HCT116 (cell line): ENCODE data around the gene GARIN3. TPM values are rescaled to one million over a fixed set of nuclear protein-coding genes. Genes with fewer than 3 reads are reported as not detected.

Experiments
- ATAC-seq: fragments of 200-7000 bp; cut with Tn5 transposase; 2 replicates; pipeline ENCODE4 v1.9.1; 2020; ENCODE audit warnings: mild to moderate bottlenecking, moderate library complexity
- BruUV-seq: library from RNA; stranded (reverse); fragments of 400-500 nt; replicated peaks from 2 replicates; lab custom pipeline; 2021; lab: Mats Ljungman, UMichigan
- CTCF ChIA-PET: fragments of 300-600 bp; sonication (Branson Sonifier 250); formaldehyde crosslinking; loops from one replicate; lab custom pipeline; 2021; ENCODE audit warnings: antibody characterized with exemption; lab: Charles Lee
- POLR2A ChIA-PET: fragments of 300-600, 350-600 bp; sonication (Branson Sonifier 250); formaldehyde crosslinking; loops from one replicate; lab custom pipeline; 2021; ENCODE audit warnings: antibody characterized with exemption; lab: Charles Lee
- RAD21 ChIA-PET, 2 experiments: fragments of 300-600 bp; sonication (Branson Sonifier 250); formaldehyde crosslinking; loops; one replicate each; lab custom pipeline; 2023; ENCODE audit warnings: low total read pairs in 2 of 2; ENCODE audit not compliant: uncharacterized antibody in 2 of 2, unreplicated experiment in 2 of 2, low non-redundant PET in 1 of 2; lab: Charles Lee
- DNase-seq: peaks from one replicate; pipeline ENCODE4 v3.0.0-alpha.2; 2010; ENCODE audit warnings: low read depth, low spot score
- H2AFZ ChIP-seq: fragments of 200-600 bp; shearing (Covaris generic), sonication (generic); 2 replicates; pipeline ENCODE4 v1.6.1; 2017; ENCODE audit warnings: low read depth, mixed run types, mixed read lengths, antibody characterized with exemption, low read length; ENCODE audit not compliant: poor library complexity, severe bottlenecking
- H3K27ac ChIP-seq: 2 replicates; pipeline ENCODE4 v1.5.1; 2012; ENCODE audit warnings: low read depth, low read length
- H3K27me3 ChIP-seq: fragments of 200-600 bp; sonication (generic); 2 replicates; pipeline ENCODE4 v1.6.1; 2016; ENCODE audit warnings: mixed run types, low read length, mixed read lengths; ENCODE audit not compliant: insufficient read depth
- H3K36me3 ChIP-seq, 2 experiments: fragments of 200-500 bp in 1 of 2; fragments of 200-600 bp in 1 of 2; sonication (Bioruptor generic) in 1 of 2; sonication (generic) in 1 of 2; 2 replicates each; pipeline versions ENCODE4 v1.5.1 to v1.6.1; 2014 to 2016; ENCODE audit warnings: low read length in 2 of 2, inconsistent platforms in 1 of 2, mixed read lengths in 1 of 2, mixed run types in 1 of 2; ENCODE audit not compliant: insufficient read depth in 2 of 2, control insufficient read depth in 1 of 2
- H3K4me1 ChIP-seq, 2 experiments: fragments of 200-600 bp in 1 of 2; sonication (generic) in 1 of 2; 2 replicates each; pipeline versions ENCODE4 v1.5.1 to v1.6.1; 2012 to 2017; ENCODE audit warnings: low read length in 2 of 2, inconsistent platforms in 1 of 2, mild to moderate bottlenecking in 1 of 2, mixed read lengths in 1 of 2, mixed run types in 1 of 2, moderate library complexity in 1 of 2; ENCODE audit not compliant: insufficient read depth in 2 of 2, control insufficient read depth in 1 of 2
- H3K4me2 ChIP-seq: fragments of 200-600 bp; sonication (generic); 2 replicates; pipeline ENCODE4 v1.6.1; 2017; ENCODE audit warnings: mixed run types, low read length, mixed read lengths
- H3K4me3 ChIP-seq, 2 experiments: fragments of 200-600 bp in 1 of 2; sonication (generic) in 1 of 2; replicated peaks in 1 of 2; 2 replicates each; pipeline ENCODE4 v1.5.1; 2011 to 2016; ENCODE audit warnings: low read length in 2 of 2, control low read depth in 1 of 2, low read depth in 1 of 2, mild to moderate bottlenecking in 1 of 2, mixed read lengths in 1 of 2, mixed run types in 1 of 2
- H3K79me2 ChIP-seq: fragments of 200-600 bp; sonication (generic); 2 replicates; pipeline ENCODE4 v1.6.1; 2017; ENCODE audit warnings: mild to moderate bottlenecking, mixed run types, low read length, moderate library complexity, mixed read lengths; ENCODE audit not compliant: insufficient read depth
- H3K9ac ChIP-seq: fragments of 200-600 bp; sonication (generic); 2 replicates; pipeline ENCODE4 v1.6.1; 2016; ENCODE audit warnings: low read length, mixed read lengths
- H3K9me2 ChIP-seq: fragments of 200-600 bp; sonication (generic), shearing (Covaris generic); 2 replicates; pipeline ENCODE4 v1.6.1; 2017; ENCODE audit warnings: mixed run types, mild to moderate bottlenecking, moderate library complexity; ENCODE audit not compliant: insufficient read depth
- H3K9me3 ChIP-seq, 2 experiments: fragments of 200-500 bp in 1 of 2; fragments of 200-600 bp in 1 of 2; sonication (Bioruptor generic) in 1 of 2; sonication (generic) in 1 of 2; 2 replicates each; pipeline ENCODE4 v1.6.1; 2014 to 2017; ENCODE audit warnings: low read length in 2 of 2, mixed read lengths in 2 of 2, inconsistent platforms in 1 of 2, low read depth in 1 of 2, mild to moderate bottlenecking in 1 of 2, mixed run types in 1 of 2, moderate library complexity in 1 of 2; ENCODE audit not compliant: control insufficient read depth in 1 of 2, insufficient read depth in 1 of 2
- H4K20me1 ChIP-seq: fragments of 200-600 bp; sonication (generic), shearing (Covaris generic); 2 replicates; pipeline ENCODE4 v1.6.1; 2017; ENCODE audit warnings: mixed run types, mild to moderate bottlenecking, moderate library complexity; ENCODE audit not compliant: insufficient read depth
- CEBPB ChIP-seq: IDR thresholded peaks from 2 replicates; pipeline ENCODE4 v1.6.1; 2012; ENCODE audit warnings: low read depth
- EGR1 ChIP-seq: IDR thresholded peaks from 2 replicates; pipeline ENCODE4 v1.6.1; 2012; ENCODE audit warnings: low read depth
- ELF1 ChIP-seq: IDR thresholded peaks from 2 replicates; pipeline ENCODE4 v1.6.1; 2012; ENCODE audit warnings: low read depth, borderline replicate concordance
- EZH2 ChIP-seq: fragments of 200-600 bp; sonication (generic); IDR thresholded peaks from 2 replicates; pipeline ENCODE4 v1.6.1; 2017; ENCODE audit warnings: antibody characterized with exemption, mixed run types
- EZH2phosphoT487 ChIP-seq: fragments of 200-600 bp; IDR thresholded peaks from 2 replicates; pipeline ENCODE4 v1.6.1; 2018; ENCODE audit warnings: antibody characterized with exemption, borderline replicate concordance
- FOSL1 ChIP-seq: IDR thresholded peaks from 2 replicates; pipeline ENCODE4 v1.6.1; 2012; ENCODE audit warnings: low read depth
- POLR2A ChIP-seq: IDR thresholded peaks from 2 replicates; pipeline ENCODE4 v1.7.0; 2011; ENCODE audit warnings: borderline replicate concordance; ENCODE audit not compliant: insufficient read depth, insufficient read length; ENCODE audit errors: extremely low read depth
- POLR2AphosphoS5 ChIP-seq: IDR thresholded peaks from 2 replicates; pipeline ENCODE4 v1.6.1; 2011; ENCODE audit warnings: mild to moderate bottlenecking, low read depth, low read length, moderate library complexity
- RAD21 ChIP-seq: IDR thresholded peaks from 2 replicates; pipeline ENCODE4 v1.6.1; 2012; ENCODE audit warnings: low read depth, mild to moderate bottlenecking
- ZFX ChIP-seq: fragments of 450-650 bp; IDR thresholded peaks from 2 replicates; pipeline ENCODE4 v1.6.1; 2017
- intact Hi-C: fragments of 100-400 bp; cut with micrococcal nuclease; formaldehyde crosslinking; loops from 2 replicates; pipeline ENCODE4 v1.10.0; 2022
- total RNA-seq: library from RNA; stranded (reverse); gene quantifications from one replicate; pipeline ENCODE4 v1.2.1, GENCODE V29; 2021; ENCODE audit not compliant: unreplicated experiment
- TF ChIP-seq, protein P1 (sequence below): IDR thresholded peaks from 2 replicates; pipeline ENCODE4 v1.6.1; 2011; ENCODE audit warnings: mild to moderate bottlenecking, low read length, moderate library complexity; ENCODE audit not compliant: insufficient replicate concordance; ENCODE audit errors: extremely low read depth
- TF ChIP-seq, protein P2 (sequence below), 3 experiments: fragments of 200-600 bp in 1 of 3; sonication (generic) in 1 of 3; IDR thresholded peaks in 2 of 3; conservative IDR thresholded peaks in 1 of 3; 2 replicates each; pipeline ENCODE4 v1.5.1; 2012 to 2017; ENCODE audit warnings: low read depth in 2 of 3, low read length in 2 of 3, antibody characterized with exemption in 1 of 3, borderline replicate concordance in 1 of 3, control low read depth in 1 of 3, mild to moderate bottlenecking in 1 of 3, mixed read lengths in 1 of 3, mixed run types in 1 of 3, moderate library complexity in 1 of 3; ENCODE audit not compliant: insufficient read depth in 1 of 3

Gene GARIN3
- total RNA-seq, 1 experiment from 2014 or later = not detected

DNA sequence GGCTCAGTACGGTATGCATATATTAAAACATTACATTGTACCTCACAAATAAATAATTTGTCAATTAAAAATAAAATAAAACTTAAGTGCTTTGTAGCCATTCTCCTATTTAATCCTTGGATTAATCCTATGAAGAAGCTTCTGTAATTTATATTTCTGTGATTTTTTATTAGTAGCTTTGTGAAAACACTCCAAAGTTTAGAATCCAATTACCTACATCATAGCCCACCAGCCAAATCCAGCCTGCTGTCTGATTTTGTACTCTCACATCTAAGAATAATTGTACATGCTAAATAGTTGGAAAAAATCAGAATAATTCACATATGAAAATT, 33.8 kb downstream of the GARIN3 start:
- no peaks in the 10 kb centered on the region for H3K9me2 ChIP-seq
- no peaks in the 10 kb centered on the region for H3K9me3 ChIP-seq
- ATAC-seq (no peak), DNase-seq (no peak)
- BruUV-seq = no TSS peak
- peaks cover 0 to 4% of the 10 kb centered on the region in 2 experiments; a peak in 1 of 4 replicates for H3K4me1 ChIP-seq
- RAD21 ChIA-PET = interaction anchor here in 1 of 2 experiments (0.5 to 1.0 kb wide), 2 partner anchors 22 to 1871 kb away, joined by 3 read pairs; no protein-coding TSS in a partner anchor
- no peaks in the 10 kb centered on the region for H3K79me2 ChIP-seq
- POLR2A ChIA-PET = interaction anchor here (0.7 to 1.2 kb wide), 2 partner anchors 10 to 317 kb away, joined by 3 to 7 read pairs; partner anchors contain the start of gene MED7
- H3K4me3 ChIP-seq = no peak overlapping the region
- H3K36me3 ChIP-seq = no peaks in the 10 kb centered on the region
- H3K27ac ChIP-seq = no peak overlapping the region
- H2AFZ ChIP-seq = no peak overlapping the region
- no peaks in the 10 kb centered on the region for H3K27me3 ChIP-seq
- no peaks in the 10 kb centered on the region for H4K20me1 ChIP-seq
- H3K4me2 ChIP-seq = no peak overlapping the region
- no peak overlapping the region for H3K9ac ChIP-seq
- CTCF ChIA-PET = interaction anchor here (0.6 to 2.6 kb wide), 16 partner anchors 10 to 1994 kb away, joined by 3 to 14 read pairs (median 4); partner anchors contain the start of gene MED7
- TF ChIP-seq FOSL1 = no peak
- no peak for TF ChIP-seq POLR2AphosphoS5
- no peak for TF ChIP-seq ZFX
- TF ChIP-seq RAD21 = no peak
- no peak for TF ChIP-seq EZH2phosphoT487
- TF ChIP-seq EGR1 = no peak
- TF ChIP-seq, protein P1, sequence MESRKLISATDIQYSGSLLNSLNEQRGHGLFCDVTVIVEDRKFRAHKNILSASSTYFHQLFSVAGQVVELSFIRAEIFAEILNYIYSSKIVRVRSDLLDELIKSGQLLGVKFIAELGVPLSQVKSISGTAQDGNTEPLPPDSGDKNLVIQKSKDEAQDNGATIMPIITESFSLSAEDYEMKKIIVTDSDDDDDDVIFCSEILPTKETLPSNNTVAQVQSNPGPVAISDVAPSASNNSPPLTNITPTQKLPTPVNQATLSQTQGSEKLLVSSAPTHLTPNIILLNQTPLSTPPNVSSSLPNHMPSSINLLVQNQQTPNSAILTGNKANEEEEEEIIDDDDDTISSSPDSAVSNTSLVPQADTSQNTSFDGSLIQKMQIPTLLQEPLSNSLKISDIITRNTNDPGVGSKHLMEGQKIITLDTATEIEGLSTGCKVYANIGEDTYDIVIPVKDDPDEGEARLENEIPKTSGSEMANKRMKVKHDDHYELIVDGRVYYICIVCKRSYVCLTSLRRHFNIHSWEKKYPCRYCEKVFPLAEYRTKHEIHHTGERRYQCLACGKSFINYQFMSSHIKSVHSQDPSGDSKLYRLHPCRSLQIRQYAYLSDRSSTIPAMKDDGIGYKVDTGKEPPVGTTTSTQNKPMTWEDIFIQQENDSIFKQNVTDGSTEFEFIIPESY = no peak
- TF ChIP-seq POLR2A = no peak
- no peak for TF ChIP-seq EZH2
- TF ChIP-seq, protein P2, sequence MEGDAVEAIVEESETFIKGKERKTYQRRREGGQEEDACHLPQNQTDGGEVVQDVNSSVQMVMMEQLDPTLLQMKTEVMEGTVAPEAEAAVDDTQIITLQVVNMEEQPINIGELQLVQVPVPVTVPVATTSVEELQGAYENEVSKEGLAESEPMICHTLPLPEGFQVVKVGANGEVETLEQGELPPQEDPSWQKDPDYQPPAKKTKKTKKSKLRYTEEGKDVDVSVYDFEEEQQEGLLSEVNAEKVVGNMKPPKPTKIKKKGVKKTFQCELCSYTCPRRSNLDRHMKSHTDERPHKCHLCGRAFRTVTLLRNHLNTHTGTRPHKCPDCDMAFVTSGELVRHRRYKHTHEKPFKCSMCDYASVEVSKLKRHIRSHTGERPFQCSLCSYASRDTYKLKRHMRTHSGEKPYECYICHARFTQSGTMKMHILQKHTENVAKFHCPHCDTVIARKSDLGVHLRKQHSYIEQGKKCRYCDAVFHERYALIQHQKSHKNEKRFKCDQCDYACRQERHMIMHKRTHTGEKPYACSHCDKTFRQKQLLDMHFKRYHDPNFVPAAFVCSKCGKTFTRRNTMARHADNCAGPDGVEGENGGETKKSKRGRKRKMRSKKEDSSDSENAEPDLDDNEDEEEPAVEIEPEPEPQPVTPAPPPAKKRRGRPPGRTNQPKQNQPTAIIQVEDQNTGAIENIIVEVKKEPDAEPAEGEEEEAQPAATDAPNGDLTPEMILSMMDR (IDR thresholded peaks at IDR 0.05 in 2 of 3, conservative IDR thresholded peaks at IDR 0.05 in 1 of 3; ENCODE audit: borderline replicate concordance in 1 of 3, insufficient read depth in 1 of 3, low read depth in 2 of 3, low read length in 2 of 3) = no peak
- no peak for TF ChIP-seq CEBPB
- TF ChIP-seq ELF1 = no peak
- intact Hi-C loops = loop anchor here (1.0 to 5.0 kb wide), 4 partner anchors 295 to 1993 kb away; no protein-coding TSS in a partner anchor
